NB4 (cell line): ENCODE results near the gene CRIP1.

Experiments
- POLR2A ChIP-seq: IDR thresholded peaks from 2 replicates; pipeline ENCODE4 v1.6.1; 2011; ENCODE audit warnings: mild to moderate bottlenecking; ENCODE audit not compliant: insufficient read length; ENCODE audit errors: extremely low read depth
- TF ChIP-seq, protein P1 (sequence below): IDR thresholded peaks from one replicate; pipeline ENCODE4 v1.5.1; 2012; ENCODE audit warnings: low read depth, low read length

DNA sequence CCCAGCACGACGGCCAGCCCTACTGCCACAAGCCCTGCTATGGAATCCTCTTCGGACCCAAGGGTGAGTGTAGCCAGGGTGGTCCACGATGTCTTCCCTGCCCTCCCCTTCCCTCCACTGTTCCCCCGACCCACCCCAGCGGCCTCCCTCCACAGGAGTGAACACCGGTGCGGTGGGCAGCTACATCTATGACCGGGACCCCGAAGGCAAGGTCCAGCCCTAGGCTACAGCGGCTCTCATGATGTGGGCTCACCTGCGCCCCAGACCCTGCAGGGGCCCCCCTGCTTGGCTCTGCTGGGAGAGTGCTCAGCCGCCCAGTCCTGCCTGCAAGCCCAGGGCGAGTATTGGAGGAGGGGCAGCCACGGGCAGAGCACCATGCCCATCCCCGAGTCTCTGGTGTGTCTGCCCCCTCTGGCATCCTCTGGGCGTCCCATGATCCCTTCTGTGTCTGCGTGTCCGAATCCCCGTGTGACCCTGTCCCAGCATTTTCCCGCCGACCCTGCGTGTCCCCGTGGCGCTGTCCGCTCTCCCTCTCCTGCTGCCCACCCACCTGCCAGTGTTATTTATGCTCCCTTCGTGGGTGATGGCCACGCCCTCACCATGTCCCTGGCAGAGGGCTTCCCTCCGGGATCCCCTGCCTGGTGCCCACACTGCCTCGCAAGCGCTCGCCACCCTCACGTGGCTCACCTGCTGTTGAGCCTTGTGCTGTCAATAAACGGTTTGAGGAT, 7.1 kb upstream of the CRIP1 start:
- no peak for TF ChIP-seq POLR2A
- TF ChIP-seq, protein P1, sequence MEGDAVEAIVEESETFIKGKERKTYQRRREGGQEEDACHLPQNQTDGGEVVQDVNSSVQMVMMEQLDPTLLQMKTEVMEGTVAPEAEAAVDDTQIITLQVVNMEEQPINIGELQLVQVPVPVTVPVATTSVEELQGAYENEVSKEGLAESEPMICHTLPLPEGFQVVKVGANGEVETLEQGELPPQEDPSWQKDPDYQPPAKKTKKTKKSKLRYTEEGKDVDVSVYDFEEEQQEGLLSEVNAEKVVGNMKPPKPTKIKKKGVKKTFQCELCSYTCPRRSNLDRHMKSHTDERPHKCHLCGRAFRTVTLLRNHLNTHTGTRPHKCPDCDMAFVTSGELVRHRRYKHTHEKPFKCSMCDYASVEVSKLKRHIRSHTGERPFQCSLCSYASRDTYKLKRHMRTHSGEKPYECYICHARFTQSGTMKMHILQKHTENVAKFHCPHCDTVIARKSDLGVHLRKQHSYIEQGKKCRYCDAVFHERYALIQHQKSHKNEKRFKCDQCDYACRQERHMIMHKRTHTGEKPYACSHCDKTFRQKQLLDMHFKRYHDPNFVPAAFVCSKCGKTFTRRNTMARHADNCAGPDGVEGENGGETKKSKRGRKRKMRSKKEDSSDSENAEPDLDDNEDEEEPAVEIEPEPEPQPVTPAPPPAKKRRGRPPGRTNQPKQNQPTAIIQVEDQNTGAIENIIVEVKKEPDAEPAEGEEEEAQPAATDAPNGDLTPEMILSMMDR, result no peak
